Astrocyte of the spinal cord (primary cell): ENCODE measurements around the gene ZBTB40.

ENCODE experiments used
- DNase-seq: peaks from one replicate; pipeline ENCODE4 v3.0.0; 2011; ENCODE audit warnings: low read depth, low spot score
- H3K4me3 ChIP-seq: 2 replicates; pipeline ENCODE4 v1.5.1; 2011; ENCODE audit warnings: low read depth, mild to moderate bottlenecking, low read length, moderate library complexity
- CTCF ChIP-seq: IDR thresholded peaks from 2 replicates; pipeline ENCODE4 v1.5.1; 2012; ENCODE audit warnings: low read depth, mild to moderate bottlenecking, low read length, inconsistent platforms
- in situ Hi-C: cut with HindIII; loops from 2 replicates; pipeline ENCODE4 v1.10.0; 2017; ENCODE audit warnings: low sequenced_read_pairs

ZBTB40 gene

GRCh38 chr1:22527122-22527521 lies 75.5 kb downstream of the ZBTB40 start:
- in situ Hi-C loops = no loop called here
- DNase-seq = no peak
- H3K4me3 ChIP-seq = no peak overlapping the region
- TF ChIP-seq CTCF = no peak

- H3K4me3 ChIP-seq = no peak overlapping the region
- peak; percentile 7 for TF ChIP-seq CTCF
- in situ Hi-C loops = no loop called here
- no peak for DNase-seq
Measured at GRCh38 chr1:22527555-22528296, 76.1 kb downstream of the ZBTB40 start.

- DNase-seq = no peak
- in situ Hi-C loops = no loop called here
- TF ChIP-seq CTCF = no peak
- H3K4me3 ChIP-seq = no peak overlapping the region
Measured at GRCh38 chr1:22528451-22528850, 76.8 kb downstream of the ZBTB40 start.

GRCh38 chr1:22529901-22530621 lies 78.4 kb downstream of the ZBTB40 start:
- in situ Hi-C loops = no loop called here
- no peak for DNase-seq
- no peak overlapping the region for H3K4me3 ChIP-seq
- TF ChIP-seq CTCF = no peak

- no peak overlapping the region for H3K4me3 ChIP-seq
- no peak for DNase-seq
- no peak for TF ChIP-seq CTCF
- in situ Hi-C loops = no loop called here
Measured at GRCh38 chr1:22530715-22531114, 79.1 kb downstream of the ZBTB40 start.

- no peak for TF ChIP-seq CTCF
- in situ Hi-C loops = no loop called here
- DNase-seq = no peak
- H3K4me3 ChIP-seq = no peak overlapping the region
Measured at GRCh38 chr1:22531251-22531650, 79.6 kb downstream of the ZBTB40 start.
